ENCODE data around the gene LSM6. TPM values are rescaled to one million over a fixed set of nuclear protein-coding genes. Genes with fewer than 3 reads are reported as not detected.

LSM6 gene
- total and polyA plus RNA-seq, 2 experiments from 2014 or later, result 70.4 to 238 TPM

- Histone ChIP-seq H4K20me1 (replicated peaks; ENCODE audit: insufficient read depth) (no peaks in the 10 kb centered on the region), H3K79me2 (replicated peaks; ENCODE audit: insufficient read depth) (no peaks in the 10 kb centered on the region), H3K27ac (ENCODE audit: low read depth) (no peak overlapping the region), H2AFZ (no peak overlapping the region), H3K36me3 (ENCODE audit: insufficient read depth) (no peaks in the 10 kb centered on the region), H3F3A (replicated peaks; ENCODE audit: low read depth) (no peaks in the 10 kb centered on the region), H3K4me2 (no peak overlapping the region), H3K9me2 (ENCODE audit: insufficient read depth) (no peaks in the 10 kb centered on the region), H3K4me3 (no peak overlapping the region), H3K4me1 (ENCODE audit: insufficient read depth) (no peaks in the 10 kb centered on the region), H3K27me3 (ENCODE audit: insufficient read depth) (no peaks in the 10 kb centered on the region)
- H3K27me3 Mint-ChIP-seq (ENCODE audit: insufficient read depth, low read depth, poor library complexity), result no peaks in the 10 kb centered on the region
- no peaks in the 10 kb centered on the region for H3K4me1 Mint-ChIP-seq
- no peak overlapping the region for H3K4me3 Mint-ChIP-seq
- no peaks in the 10 kb centered on the region; the same call in 2 of the 3 replicates for H3K9me3 Mint-ChIP-seq
- TF ChIP-seq, protein P1, sequence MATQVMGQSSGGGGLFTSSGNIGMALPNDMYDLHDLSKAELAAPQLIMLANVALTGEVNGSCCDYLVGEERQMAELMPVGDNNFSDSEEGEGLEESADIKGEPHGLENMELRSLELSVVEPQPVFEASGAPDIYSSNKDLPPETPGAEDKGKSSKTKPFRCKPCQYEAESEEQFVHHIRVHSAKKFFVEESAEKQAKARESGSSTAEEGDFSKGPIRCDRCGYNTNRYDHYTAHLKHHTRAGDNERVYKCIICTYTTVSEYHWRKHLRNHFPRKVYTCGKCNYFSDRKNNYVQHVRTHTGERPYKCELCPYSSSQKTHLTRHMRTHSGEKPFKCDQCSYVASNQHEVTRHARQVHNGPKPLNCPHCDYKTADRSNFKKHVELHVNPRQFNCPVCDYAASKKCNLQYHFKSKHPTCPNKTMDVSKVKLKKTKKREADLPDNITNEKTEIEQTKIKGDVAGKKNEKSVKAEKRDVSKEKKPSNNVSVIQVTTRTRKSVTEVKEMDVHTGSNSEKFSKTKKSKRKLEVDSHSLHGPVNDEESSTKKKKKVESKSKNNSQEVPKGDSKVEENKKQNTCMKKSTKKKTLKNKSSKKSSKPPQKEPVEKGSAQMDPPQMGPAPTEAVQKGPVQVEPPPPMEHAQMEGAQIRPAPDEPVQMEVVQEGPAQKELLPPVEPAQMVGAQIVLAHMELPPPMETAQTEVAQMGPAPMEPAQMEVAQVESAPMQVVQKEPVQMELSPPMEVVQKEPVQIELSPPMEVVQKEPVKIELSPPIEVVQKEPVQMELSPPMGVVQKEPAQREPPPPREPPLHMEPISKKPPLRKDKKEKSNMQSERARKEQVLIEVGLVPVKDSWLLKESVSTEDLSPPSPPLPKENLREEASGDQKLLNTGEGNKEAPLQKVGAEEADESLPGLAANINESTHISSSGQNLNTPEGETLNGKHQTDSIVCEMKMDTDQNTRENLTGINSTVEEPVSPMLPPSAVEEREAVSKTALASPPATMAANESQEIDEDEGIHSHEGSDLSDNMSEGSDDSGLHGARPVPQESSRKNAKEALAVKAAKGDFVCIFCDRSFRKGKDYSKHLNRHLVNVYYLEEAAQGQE (IDR thresholded peaks at IDR 0.05; ENCODE audit: unreplicated experiment), result no peak
- TF ChIP-seq EZH2phosphoT487 (IDR thresholded peaks at IDR 0.05; ENCODE audit: unreplicated experiment), result no peak
- no peak for TF ChIP-seq CTCF (conservative IDR thresholded peaks at IDR 0.05; ENCODE audit: low read depth in 2 of 2)
- TF ChIP-seq EZH2 (IDR thresholded peaks at IDR 0.05; ENCODE audit: low read depth, unreplicated experiment), result no peak
- no peak for TF ChIP-seq ZNF462 (CRISPR knock-in tag; IDR thresholded peaks at IDR 0.05)
- TF ChIP-seq JUNB (IDR thresholded peaks at IDR 0.05; ENCODE audit: unreplicated experiment), result no peak
- TF ChIP-seq STAT1 (IDR thresholded peaks at IDR 0.05; ENCODE audit: unreplicated experiment), result no peak
- no peak for TF ChIP-seq CREB1 (CRISPR knock-in tag; IDR thresholded peaks at IDR 0.05; ENCODE audit: low read depth)
- TF ChIP-seq POLR2AphosphoS5 (IDR thresholded peaks at IDR 0.05; ENCODE audit: low read depth), result no peak
- no peak for TF ChIP-seq ZNF331 (CRISPR knock-in tag; IDR thresholded peaks at IDR 0.05; ENCODE audit: low read depth)
- TF ChIP-seq, protein P2, sequence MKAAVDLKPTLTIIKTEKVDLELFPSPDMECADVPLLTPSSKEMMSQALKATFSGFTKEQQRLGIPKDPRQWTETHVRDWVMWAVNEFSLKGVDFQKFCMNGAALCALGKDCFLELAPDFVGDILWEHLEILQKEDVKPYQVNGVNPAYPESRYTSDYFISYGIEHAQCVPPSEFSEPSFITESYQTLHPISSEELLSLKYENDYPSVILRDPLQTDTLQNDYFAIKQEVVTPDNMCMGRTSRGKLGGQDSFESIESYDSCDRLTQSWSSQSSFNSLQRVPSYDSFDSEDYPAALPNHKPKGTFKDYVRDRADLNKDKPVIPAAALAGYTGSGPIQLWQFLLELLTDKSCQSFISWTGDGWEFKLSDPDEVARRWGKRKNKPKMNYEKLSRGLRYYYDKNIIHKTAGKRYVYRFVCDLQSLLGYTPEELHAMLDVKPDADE (IDR thresholded peaks at IDR 0.05), result no peak
- TF ChIP-seq NANOG (IDR thresholded peaks at IDR 0.05; ENCODE audit: borderline replicate concordance), result no peak
- no peak for TF ChIP-seq ZNF114 (CRISPR knock-in tag; IDR thresholded peaks at IDR 0.05)
- ATAC-seq (no peak), DNase-seq (ENCODE audit: low spot score) (no peak)
- H3K36me3 Mint-ChIP-seq (ENCODE audit: low read depth), result no peaks in the 10 kb centered on the region
- H3K27ac Mint-ChIP-seq, result no peak overlapping the region
Observed at GRCh38 chr4:146207410-146207809, 31.9 kb downstream of the LSM6 start.

Data from GM23338 (cell line).